SH-SY5Y (cell line): ENCODE data around the gene RET.

Source experiments
- GATA2 ChIP-seq: IDR thresholded peaks from 2 replicates; pipeline ENCODE4 v1.6.1; 2011; ENCODE audit warnings: mild to moderate bottlenecking, low read depth, low read length
- GATA3 ChIP-seq: IDR thresholded peaks from 2 replicates; pipeline ENCODE4 v1.6.1; 2011; ENCODE audit warnings: low read depth, mild to moderate bottlenecking, low read length, moderate library complexity

DNA sequence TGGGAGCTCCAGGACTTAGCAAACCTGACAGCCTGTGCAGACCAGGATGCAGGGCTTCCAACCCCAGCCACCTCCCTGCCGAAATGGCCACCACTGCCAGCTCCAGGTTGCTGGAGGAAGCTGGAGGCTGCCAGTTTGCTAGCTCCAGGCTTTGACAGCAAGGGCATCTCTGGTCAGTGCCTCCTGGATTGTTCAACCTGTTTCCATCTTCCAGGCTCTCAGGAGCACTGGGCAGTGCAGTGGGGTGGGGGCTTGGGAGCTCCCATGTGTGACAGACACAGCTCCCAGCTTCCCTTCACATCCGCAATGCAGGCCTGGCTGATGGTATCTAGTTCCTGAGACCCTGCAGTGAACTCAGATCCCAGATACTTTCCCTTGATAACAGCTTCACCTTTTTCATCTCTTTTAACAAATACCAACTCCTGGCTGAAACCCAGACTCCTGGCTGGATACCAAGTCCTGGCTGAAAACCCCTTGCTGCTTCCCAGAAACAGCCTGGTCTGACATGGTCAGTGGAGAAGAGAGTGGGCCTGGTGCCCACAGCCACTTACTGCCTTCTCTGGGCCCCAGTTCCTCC is 20.8 kb upstream of the RET start:
- TF ChIP-seq GATA2 = peak; percentile 99
- TF ChIP-seq GATA3 = peak; percentile 95; the same call in 1 of the 2 replicates
